ENCODE data around the gene BRD1. TPM values are rescaled to one million over a fixed set of nuclear protein-coding genes. Genes with fewer than 3 reads are reported as not detected.
A peak's percentile ranks its signal among the peaks of the same experiment; 100 is the strongest.

The BRD1 gene
- total and polyA plus RNA-seq, 8 donors = 14.0 to 26.3 (median 17.8) TPM

GRCh38 chr22:49810363-49811019, 17.2 kb downstream of the BRD1 start:
- FAIRE-seq (no peak), DNase-seq (no peak), ATAC-seq (no peak)
- Histone ChIP-seq H3K4me1 (peaks cover 6 to 13% (median 9%) of the 10 kb centered on the region in 3 donors), H3K36me3 (no peaks in the 10 kb centered on the region), H3K9me3 (no peaks in the 10 kb centered on the region), H3K27ac (no peak overlapping the region), H3K4me3 (no peak overlapping the region), H3K27me3 (no peaks in the 10 kb centered on the region)
- intact Hi-C loops (cut with DNase I) = no loop called here
- 73 to 77% methylated on average over 5 of the region's 5 CpGs for WGBS, 2 donors
- TF ChIP-seq CTCF (IDR thresholded peaks at IDR 0.05) = no peak

GRCh38 chr22:49807780-49808708, 19.6 kb downstream of the BRD1 start:
- no peaks in the 10 kb centered on the region for H3K9me3 ChIP-seq
- H3K27me3 ChIP-seq = no peaks in the 10 kb centered on the region
- H3K4me1 ChIP-seq = peaks cover 0 to 9% (median 4%) of the 10 kb centered on the region in 3 donors
- intact Hi-C loops (cut with DNase I) = no loop called here
- no peak overlapping the region for H3K27ac ChIP-seq
- TF ChIP-seq CTCF (IDR thresholded peaks at IDR 0.05) = no peak
- ATAC-seq (no peak), DNase-seq (no peak), FAIRE-seq (no peak)
- peaks cover 0 to 11% (median 0%) of the 10 kb centered on the region in 3 donors for H3K36me3 ChIP-seq
- no peak overlapping the region for H3K4me3 ChIP-seq
- 88 to 89% methylated on average over 14 of the region's 14 CpGs for WGBS, 2 donors

GRCh38 chr22:49807129-49807528, 20.5 kb downstream of the BRD1 start:
- FAIRE-seq (no peak), ATAC-seq (no peak), DNase-seq (no peak)
- Histone ChIP-seq H3K27me3 (no peaks in the 10 kb centered on the region), H3K4me1 (peaks cover 0 to 9% (median 4%) of the 10 kb centered on the region in 3 donors), H3K36me3 (peaks cover 0 to 15% (median 0%) of the 10 kb centered on the region in 3 donors), H3K9me3 (no peaks in the 10 kb centered on the region), H3K27ac (no peak overlapping the region), H3K4me3 (no peak overlapping the region)
- WGBS, 2 donors = 97 to 98% methylated on average over 8 of the region's 8 CpGs
- TF ChIP-seq CTCF (IDR thresholded peaks at IDR 0.05) = no peak
- intact Hi-C loops (cut with DNase I) = no loop called here

- Histone ChIP-seq H3K4me3 (no peak overlapping the region), H3K27ac (no peak overlapping the region), H3K4me1 (peaks cover 0 to 4% (median 0%) of the 10 kb centered on the region in 3 donors), H3K36me3 (peaks cover 0 to 20% (median under 1%) of the 10 kb centered on the region in 3 donors), H3K9me3 (no peaks in the 10 kb centered on the region), H3K27me3 (no peaks in the 10 kb centered on the region)
- no peak for FAIRE-seq
- WGBS, 2 donors = 91 to 93% methylated on average over 28 of the region's 28 CpGs
- DNase-seq = peak in 3 of 6 donors; percentile 23 to 63 (median 53)
- intact Hi-C loops (cut with DNase I) = no loop called here
- no peak for ATAC-seq
- TF ChIP-seq CTCF (IDR thresholded peaks at IDR 0.05) = no peak
Observed at GRCh38 chr22:49803737-49804375, 23.8 kb downstream of the BRD1 start.
